Neural crest cell (in vitro differentiated cells): ENCODE results near the gene EYS. TPM values are rescaled to one million over a fixed set of nuclear protein-coding genes. Genes with fewer than 3 reads are reported as not detected.

Source experiments
- DNase-seq: peaks from one replicate; pipeline ENCODE4 v3.0.0; 2021; ENCODE audit warnings: low read depth, mixed read lengths, low spot score
- H3K27ac Mint-ChIP-seq: one replicate; pipeline ENCODE4 v1.8.0; 2021; ENCODE audit warnings: mild to moderate bottlenecking, mixed read lengths; ENCODE audit not compliant: unreplicated experiment
- H3K27me3 Mint-ChIP-seq: 2 replicates; pipeline ENCODE4 v1.8.0; 2021; ENCODE audit warnings: low read depth, mild to moderate bottlenecking, mixed read lengths
- H3K36me3 Mint-ChIP-seq: 2 replicates; pipeline ENCODE4 v1.8.0; 2021; ENCODE audit warnings: low read depth, mild to moderate bottlenecking, mixed read lengths
- H3K4me1 Mint-ChIP-seq: 2 replicates; pipeline ENCODE4 v1.8.0; 2021; ENCODE audit warnings: mixed read lengths
- H3K4me3 Mint-ChIP-seq: one replicate; pipeline ENCODE4 v1.8.0; 2021; ENCODE audit warnings: mild to moderate bottlenecking, mixed read lengths
- H3K9me3 Mint-ChIP-seq: 2 replicates; pipeline ENCODE4 v1.8.0; 2021; ENCODE audit warnings: mixed read lengths
- total RNA-seq: library from RNA; stranded (reverse); gene quantifications from 2 replicates; pipeline ENCODE4 v1.2.1, GENCODE V29; 2021
- TF ChIP-seq, protein P1 (sequence below): fragments of 200-600 bp; sonication (generic); conservative IDR thresholded peaks from 2 replicates; pipeline ENCODE4 v1.5.0; 2021; ENCODE audit warnings: antibody characterized with exemption, mild to moderate bottlenecking

The EYS gene
- total RNA-seq, 1 donor from 2014 or later = 0.40 TPM

DNA sequence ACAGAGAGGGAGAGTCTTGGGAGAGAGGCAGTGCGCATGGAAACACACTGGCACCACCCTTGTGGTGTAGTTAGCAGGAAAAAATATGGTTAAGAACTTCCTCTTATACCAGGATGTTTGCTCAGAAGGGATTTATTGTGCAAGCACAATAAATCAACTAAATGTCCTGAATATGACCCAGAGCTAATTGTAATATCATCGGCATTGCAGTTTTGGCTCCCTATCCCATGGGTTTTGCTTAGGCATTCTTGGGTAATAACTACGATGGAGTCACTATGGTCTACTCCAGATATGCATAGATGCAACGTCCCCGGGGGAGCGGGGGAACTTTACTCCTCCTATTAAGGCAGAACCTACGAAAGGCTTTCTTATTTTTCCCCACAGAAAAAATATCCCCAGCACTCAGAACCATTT, 751.6 kb downstream of the EYS start:
- H3K36me3 Mint-ChIP-seq = no peaks in the 10 kb centered on the region
- H3K27ac Mint-ChIP-seq = no peak overlapping the region
- no peaks in the 10 kb centered on the region for H3K4me1 Mint-ChIP-seq
- no peaks in the 10 kb centered on the region for H3K27me3 Mint-ChIP-seq
- TF ChIP-seq, protein P1, sequence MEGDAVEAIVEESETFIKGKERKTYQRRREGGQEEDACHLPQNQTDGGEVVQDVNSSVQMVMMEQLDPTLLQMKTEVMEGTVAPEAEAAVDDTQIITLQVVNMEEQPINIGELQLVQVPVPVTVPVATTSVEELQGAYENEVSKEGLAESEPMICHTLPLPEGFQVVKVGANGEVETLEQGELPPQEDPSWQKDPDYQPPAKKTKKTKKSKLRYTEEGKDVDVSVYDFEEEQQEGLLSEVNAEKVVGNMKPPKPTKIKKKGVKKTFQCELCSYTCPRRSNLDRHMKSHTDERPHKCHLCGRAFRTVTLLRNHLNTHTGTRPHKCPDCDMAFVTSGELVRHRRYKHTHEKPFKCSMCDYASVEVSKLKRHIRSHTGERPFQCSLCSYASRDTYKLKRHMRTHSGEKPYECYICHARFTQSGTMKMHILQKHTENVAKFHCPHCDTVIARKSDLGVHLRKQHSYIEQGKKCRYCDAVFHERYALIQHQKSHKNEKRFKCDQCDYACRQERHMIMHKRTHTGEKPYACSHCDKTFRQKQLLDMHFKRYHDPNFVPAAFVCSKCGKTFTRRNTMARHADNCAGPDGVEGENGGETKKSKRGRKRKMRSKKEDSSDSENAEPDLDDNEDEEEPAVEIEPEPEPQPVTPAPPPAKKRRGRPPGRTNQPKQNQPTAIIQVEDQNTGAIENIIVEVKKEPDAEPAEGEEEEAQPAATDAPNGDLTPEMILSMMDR = no peak
- H3K9me3 Mint-ChIP-seq = peaks cover 2% of the 10 kb centered on the region
- no peak for DNase-seq
- H3K4me3 Mint-ChIP-seq = no peak overlapping the region

DNA sequence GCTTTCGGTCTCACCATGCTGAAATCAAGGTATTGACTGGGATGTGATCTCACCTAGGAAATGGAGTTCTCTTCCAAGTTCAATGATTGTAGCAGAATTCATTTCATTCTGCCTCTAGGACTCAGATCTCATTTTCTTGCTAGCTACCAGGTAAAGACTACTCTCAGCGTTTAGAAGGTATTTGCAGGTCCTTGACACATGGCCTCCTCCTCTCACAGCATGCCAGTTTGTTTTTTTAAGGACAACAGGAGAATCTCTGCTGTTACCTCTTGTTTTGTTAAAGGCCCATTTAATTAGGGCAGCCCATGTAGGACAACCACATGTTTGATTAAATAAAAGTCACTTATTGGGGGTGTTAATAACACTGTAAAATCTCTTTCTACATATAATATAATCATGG, 757.8 kb downstream of the EYS start:
- no peaks in the 10 kb centered on the region for H3K4me1 Mint-ChIP-seq

DNA sequence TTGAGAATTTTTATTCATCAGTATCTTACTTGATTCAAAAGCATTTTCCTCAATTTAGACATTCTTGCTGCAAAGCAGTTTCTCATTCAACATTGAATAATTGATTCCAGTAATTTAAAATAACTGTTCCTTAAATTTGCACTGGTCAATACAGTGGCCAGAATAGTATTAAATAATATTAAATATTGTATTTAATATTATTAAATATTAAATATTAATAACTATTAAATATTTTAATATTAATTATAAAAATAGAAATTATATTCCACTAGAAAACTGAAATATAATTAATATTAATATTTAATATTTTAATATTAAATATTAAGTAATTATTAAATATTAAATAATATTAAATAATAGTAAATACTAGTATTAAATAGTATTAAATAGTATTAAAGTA, 758.8 kb downstream of the EYS start:
- Mint-ChIP-seq H3K27ac (no peak overlapping the region), H3K4me1 (no peaks in the 10 kb centered on the region), H3K27me3 (no peaks in the 10 kb centered on the region), H3K4me3 (no peak overlapping the region), H3K36me3 (no peaks in the 10 kb centered on the region), H3K9me3 (no peaks in the 10 kb centered on the region)
- DNase-seq = no peak
- TF ChIP-seq, protein P1 = no peak

More for the DNA sequence above, 757.8 kb downstream of the EYS start:
- no peaks in the 10 kb centered on the region for H3K27me3 Mint-ChIP-seq
- H3K9me3 Mint-ChIP-seq = no peaks in the 10 kb centered on the region
- H3K36me3 Mint-ChIP-seq = no peaks in the 10 kb centered on the region
- TF ChIP-seq, protein P1 = no peak
- DNase-seq = no peak
- no peak overlapping the region for H3K27ac Mint-ChIP-seq
- H3K4me3 Mint-ChIP-seq = no peak overlapping the region

GRCh38 chr6:64945450-64945849, 761.6 kb downstream of the EYS start:
- Mint-ChIP-seq H3K27ac (no peak overlapping the region), H3K4me3 (no peak overlapping the region), H3K27me3 (no peaks in the 10 kb centered on the region), H3K9me3 (no peaks in the 10 kb centered on the region), H3K4me1 (no peaks in the 10 kb centered on the region), H3K36me3 (no peaks in the 10 kb centered on the region)
- TF ChIP-seq, protein P1 = no peak
- no peak for DNase-seq

- Mint-ChIP-seq H3K27me3 (no peaks in the 10 kb centered on the region), H3K36me3 (no peaks in the 10 kb centered on the region), H3K27ac (no peak overlapping the region), H3K4me1 (no peaks in the 10 kb centered on the region), H3K9me3 (no peaks in the 10 kb centered on the region), H3K4me3 (no peak overlapping the region)
- TF ChIP-seq, protein P1 = no peak
- no peak for DNase-seq
Measured at GRCh38 chr6:64932486-64932885, 774.5 kb downstream of the EYS start.

- no peak overlapping the region for H3K27ac Mint-ChIP-seq
- no peak for DNase-seq
Measured at GRCh38 chr6:64930681-64931080, 776.3 kb downstream of the EYS start.

More at GRCh38 chr6:64930681-64931080, 776.3 kb downstream of the EYS start:
- Mint-ChIP-seq H3K4me3 (no peak overlapping the region), H3K27me3 (no peaks in the 10 kb centered on the region), H3K9me3 (no peaks in the 10 kb centered on the region), H3K4me1 (no peaks in the 10 kb centered on the region), H3K36me3 (no peaks in the 10 kb centered on the region)
- TF ChIP-seq, protein P1 = no peak
